Skin of body (tissue), 2 donors: ENCODE data around the gene SLC6A5. TPM values are rescaled to one million over a fixed set of nuclear protein-coding genes. Genes with fewer than 3 reads are reported as not detected.

Source experiments
- DNase-seq: peaks from one replicate; lab custom pipeline; 2025; lab: John Stamatoyannopoulos, UW
- total RNA-seq: library from RNA; depleted of rRNA; stranded (reverse); fragments of >200 nt; gene quantifications from one replicate; pipeline ENCODE4 v1.2.3, GENCODE V29; 2014

The SLC6A5 gene
- total RNA-seq, 1 donor from 2014 or later = not detected

DNA sequence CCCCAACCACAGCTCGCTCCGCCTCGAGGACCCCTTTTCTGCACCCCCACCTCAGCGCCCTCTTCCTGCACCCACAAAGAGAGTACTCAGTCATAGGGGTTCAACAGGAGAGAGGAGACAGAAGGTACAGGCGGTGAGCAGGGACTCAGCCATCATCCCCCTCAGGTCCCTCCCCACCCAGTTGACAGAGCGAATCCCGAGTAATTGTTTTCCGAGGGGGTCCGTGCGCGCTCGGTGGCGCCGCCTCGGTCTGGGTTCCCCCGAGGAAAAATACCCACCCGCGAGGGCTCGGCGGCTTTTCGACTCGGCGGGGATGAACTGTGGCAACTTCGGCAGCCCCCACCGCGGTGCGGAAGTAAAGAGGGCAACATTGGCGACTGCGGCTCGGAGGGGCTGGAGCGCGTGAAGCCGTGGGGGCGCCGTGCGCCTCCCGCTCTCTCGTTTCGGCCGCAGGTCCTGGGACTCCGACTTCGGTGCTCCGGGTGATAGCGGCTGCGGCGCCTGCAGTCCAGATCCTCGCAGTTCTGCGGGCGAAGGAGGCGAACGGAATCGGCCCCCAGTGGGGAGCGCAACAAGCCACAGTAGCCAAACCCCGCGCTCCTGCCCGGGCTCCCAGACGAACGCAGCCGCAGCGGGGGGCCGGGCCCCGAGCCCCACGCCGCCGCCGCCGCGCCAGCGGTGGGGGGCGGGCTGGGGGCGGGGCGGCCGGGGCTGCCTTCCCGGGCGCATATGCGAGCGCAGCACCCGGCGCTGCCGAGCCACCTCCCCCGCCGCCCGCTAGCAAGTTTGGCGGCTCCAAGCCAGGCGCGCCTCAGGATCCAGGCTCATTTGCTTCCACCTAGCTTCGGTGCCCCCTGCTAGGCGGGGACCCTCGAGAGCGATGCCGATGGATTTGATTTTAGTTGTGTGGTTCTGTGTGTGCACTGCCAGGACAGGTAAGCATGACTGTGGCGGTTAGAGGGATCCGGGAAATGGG is 69.7 kb downstream of the SLC6A5 start, which contains the start of gene NELL1:
NELL1 (plus strand) TSS at position 743 of the 976 bp plus-strand sequence.
- no peak for DNase-seq

DNA sequence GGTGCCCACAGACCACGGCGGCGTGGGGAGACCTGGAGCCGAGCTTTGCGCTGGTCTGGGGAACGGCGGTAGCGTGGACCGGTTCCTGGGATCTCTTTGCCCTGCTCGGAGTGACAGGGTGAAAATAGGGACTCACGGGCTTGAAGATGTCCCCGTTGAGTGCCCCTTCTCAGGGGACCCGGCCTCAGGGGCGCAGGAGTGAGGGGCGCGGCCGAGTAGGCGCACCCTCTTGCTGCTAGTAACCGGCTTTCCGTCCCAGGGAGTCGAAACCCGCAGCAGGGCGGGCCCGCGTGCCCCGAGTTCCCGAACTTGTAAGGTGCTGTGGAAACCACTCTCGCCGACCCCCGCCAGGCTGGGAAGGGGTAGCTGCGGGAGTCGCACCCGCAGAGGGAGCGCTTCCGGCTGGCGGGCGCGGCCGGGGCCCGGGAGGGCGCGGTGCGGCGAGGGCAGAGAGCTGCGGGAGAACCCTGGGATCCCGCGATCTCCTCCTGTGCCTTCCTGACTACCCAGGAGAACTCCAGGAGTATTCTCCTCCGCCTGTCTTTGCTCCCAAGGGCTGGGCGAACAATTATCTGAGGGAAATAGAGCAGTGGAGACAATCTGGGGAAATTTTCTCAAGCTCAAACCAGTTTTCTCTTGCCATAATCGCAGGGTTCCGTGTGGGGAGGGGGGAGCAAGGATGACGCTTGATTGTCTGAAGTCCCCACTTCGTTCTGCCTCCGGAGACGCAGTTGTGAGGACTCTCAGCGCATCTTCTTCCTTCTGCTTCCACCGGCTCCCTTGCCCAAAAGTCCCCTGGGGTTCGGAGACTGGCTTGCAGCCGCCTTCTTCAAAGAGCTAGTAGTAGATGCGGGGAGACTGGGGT is 70.6 kb downstream of the SLC6A5 start:
- no peak for DNase-seq

- no peak for DNase-seq
Measured at GRCh38 chr11:20670932-20671403, 71.6 kb downstream of the SLC6A5 start.

- DNase-seq = no peak
Measured at GRCh38 chr11:20671856-20672546, 72.6 kb downstream of the SLC6A5 start.

GRCh38 chr11:20672575-20672974 is 73.2 kb downstream of the SLC6A5 start:
- no peak for DNase-seq

DNA sequence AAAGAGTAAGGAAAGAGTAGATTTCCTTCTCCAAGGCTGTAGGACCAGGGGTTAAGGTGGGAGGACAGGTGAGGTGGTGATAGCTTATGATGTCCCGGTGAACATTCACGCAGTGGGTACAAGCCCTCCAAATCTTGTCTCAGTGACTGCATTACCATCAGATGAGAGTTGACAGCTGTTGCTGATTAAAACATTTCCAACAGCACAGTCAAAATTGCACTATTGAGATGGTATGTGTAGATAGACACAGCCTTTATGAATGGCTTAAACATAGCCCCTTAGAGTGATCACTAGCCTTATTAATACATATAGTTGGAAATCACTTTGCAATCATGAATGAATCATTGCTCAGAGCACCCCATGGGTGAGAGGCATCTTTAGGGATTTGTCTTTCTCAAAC is 77.2 kb downstream of the SLC6A5 start:
- no peak for DNase-seq

- no peak for DNase-seq
Measured at GRCh38 chr11:20688761-20689160, 89.4 kb downstream of the SLC6A5 start.

- no peak for DNase-seq
Measured at GRCh38 chr11:20707876-20708275, 108.5 kb downstream of the SLC6A5 start.

Other genes starting within 250 kb of the SLC6A5 start
- gene HTATIP2, start 235.9 kb upstream of the SLC6A5 start, total RNA-seq = 6.9 TPM
- 19.6 TPM for gene PRMT3, start 211.9 kb upstream of the SLC6A5 start, total RNA-seq
- gene NELL1, start 70.0 kb downstream of the SLC6A5 start, total RNA-seq = 9.4 TPM